ENCODE data around the gene APOA5. TPM values are rescaled to one million over a fixed set of nuclear protein-coding genes. Genes with fewer than 3 reads are reported as not detected.

The APOA5 gene
- total and polyA plus RNA-seq, 9 of the 15 experiments (the other 6 are each of a cell fraction or from before 2014, with no cell fraction given) = not detected

- H2AFZ ChIP-seq (ENCODE audit: low read depth, low read length) = no peak overlapping the region; the same call in 1 of the 2 replicates
- no peaks in the 10 kb centered on the region for H3K79me2 ChIP-seq (ENCODE audit: control insufficient read depth, insufficient read depth, low read length)
- DNase-seq (ENCODE audit: extremely low read depth in 1 of 4, low spot score in 3 of 4) = peak in 1 of 4 experiments; percentile 49
- POLR2A ChIA-PET = no interaction called here
- TF ChIP-seq ZNF766 (CRISPR knock-in tag; conservative IDR thresholded peaks at IDR 0.05) = no peak
- peak; percentile 78 for TF ChIP-seq PRDM10 (IDR thresholded peaks at IDR 0.05; ENCODE audit: partially characterized antibody)
- TF ChIP-seq KDM1A (IDR thresholded peaks at IDR 0.05) = no peak
- TF ChIP-seq MAFF (IDR thresholded peaks at IDR 0.05; ENCODE audit: low read length) = no peak
- no peak for TF ChIP-seq FOXJ3 (CRISPR knock-in tag; IDR thresholded peaks at IDR 0.05)
- TF ChIP-seq CREM (IDR thresholded peaks at IDR 0.05; ENCODE audit: low read depth) = peak; percentile 49
- TF ChIP-seq, protein P1, sequence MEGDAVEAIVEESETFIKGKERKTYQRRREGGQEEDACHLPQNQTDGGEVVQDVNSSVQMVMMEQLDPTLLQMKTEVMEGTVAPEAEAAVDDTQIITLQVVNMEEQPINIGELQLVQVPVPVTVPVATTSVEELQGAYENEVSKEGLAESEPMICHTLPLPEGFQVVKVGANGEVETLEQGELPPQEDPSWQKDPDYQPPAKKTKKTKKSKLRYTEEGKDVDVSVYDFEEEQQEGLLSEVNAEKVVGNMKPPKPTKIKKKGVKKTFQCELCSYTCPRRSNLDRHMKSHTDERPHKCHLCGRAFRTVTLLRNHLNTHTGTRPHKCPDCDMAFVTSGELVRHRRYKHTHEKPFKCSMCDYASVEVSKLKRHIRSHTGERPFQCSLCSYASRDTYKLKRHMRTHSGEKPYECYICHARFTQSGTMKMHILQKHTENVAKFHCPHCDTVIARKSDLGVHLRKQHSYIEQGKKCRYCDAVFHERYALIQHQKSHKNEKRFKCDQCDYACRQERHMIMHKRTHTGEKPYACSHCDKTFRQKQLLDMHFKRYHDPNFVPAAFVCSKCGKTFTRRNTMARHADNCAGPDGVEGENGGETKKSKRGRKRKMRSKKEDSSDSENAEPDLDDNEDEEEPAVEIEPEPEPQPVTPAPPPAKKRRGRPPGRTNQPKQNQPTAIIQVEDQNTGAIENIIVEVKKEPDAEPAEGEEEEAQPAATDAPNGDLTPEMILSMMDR (IDR thresholded peaks at IDR 0.05 in 2 of 3, conservative IDR thresholded peaks at IDR 0.05 in 1 of 3; ENCODE audit: insufficient read depth in 2 of 3, low read depth in 1 of 3, low read length in 3 of 3) = peak; percentile 27 to 48 (median 39); a peak in 4 of 6 replicates
- no peaks in the 10 kb centered on the region for H4K20me1 ChIP-seq (replicated peaks; ENCODE audit: control insufficient read depth, insufficient read depth, low read length)
- in situ Hi-C loops (cut with MboI) = no loop called here
- no peaks in the 10 kb centered on the region for H3K9me1 ChIP-seq (ENCODE audit: control insufficient read depth, insufficient read depth, low read length)
- 5% methylated on average over 5 of the region's 5 CpGs for WGBS (ENCODE audit: insufficient coverage, low coverage, missing lambda C conversion rate)
- H3K36me3 ChIP-seq (ENCODE audit: control insufficient read depth, insufficient read depth, low read length) = no peaks in the 10 kb centered on the region
- peak; percentile 60; the same call in 2 of the 3 replicates for ATAC-seq
- no peaks in the 10 kb centered on the region for H3K9me3 ChIP-seq (replicated peaks; ENCODE audit: control insufficient read depth, insufficient read depth, low read depth, low read length)
- no peak overlapping the region for H3K4me3 ChIP-seq
- CTCF ChIA-PET (ENCODE audit: low intra/inter-chr PET ratio) = no interaction called here
- peaks cover 8 to 36% of the 10 kb centered on the region in 2 experiments; a peak in 4 of 5 replicates for H3K4me1 ChIP-seq (replicated peaks in 1 of 2; ENCODE audit: control insufficient read depth in 2 of 2, insufficient read depth in 2 of 2, low read length in 2 of 2)
- no peak overlapping the region; the same call in 1 of the 2 replicates for H3K4me2 ChIP-seq (ENCODE audit: insufficient read depth, low read length)
- no peak overlapping the region for H3K9ac ChIP-seq (ENCODE audit: insufficient read depth in 1 of 2, low read depth in 2 of 2, low read length in 2 of 2)
- H3K27me3 ChIP-seq (ENCODE audit: control insufficient read depth in 2 of 2, insufficient read depth in 2 of 2, low read length in 2 of 2) = peaks cover 0 to 10% of the 10 kb centered on the region in 2 experiments; a peak in 1 of 5 replicates
- H3K27ac ChIP-seq (ENCODE audit: extremely low read depth, low read depth, low read length) = no peak overlapping the region
- intact Hi-C loops (cut with micrococcal nuclease) = no loop called here
- FAIRE-seq = no peak
- no TSS peak for BruUV-seq (replicated peaks)
These were observed 33.8 kb upstream of the APOA5 start for GRCh38 chr11:116825434-116825833.

Measured in K562 (cell line).